Chondrocyte (in vitro differentiated cells): ENCODE data around the gene SUPT20HL2. TPM values are rescaled to one million over a fixed set of nuclear protein-coding genes. Genes with fewer than 3 reads are reported as not detected.

Source experiments
- DNase-seq: peaks from one replicate; pipeline ENCODE4 v3.0.0; 2021; ENCODE audit warnings: mixed read lengths, low spot score
- H3K27ac Mint-ChIP-seq: one replicate; pipeline ENCODE4 v1.8.0; 2021; ENCODE audit warnings: mild to moderate bottlenecking, moderate library complexity, mixed read lengths; ENCODE audit not compliant: unreplicated experiment
- H3K27me3 Mint-ChIP-seq: 2 replicates; pipeline ENCODE4 v1.8.0; 2021; ENCODE audit warnings: low read depth, mixed read lengths
- H3K36me3 Mint-ChIP-seq: 2 replicates; pipeline ENCODE4 v1.8.0; 2021; ENCODE audit warnings: low read depth, mixed read lengths
- H3K4me1 Mint-ChIP-seq: 2 replicates; pipeline ENCODE4 v1.8.0; 2021; ENCODE audit warnings: low read depth, mild to moderate bottlenecking, mixed read lengths
- H3K4me3 Mint-ChIP-seq: one replicate; pipeline ENCODE4 v1.8.0; 2021; ENCODE audit warnings: mild to moderate bottlenecking, moderate library complexity, mixed read lengths; ENCODE audit not compliant: unreplicated experiment
- H3K9me3 Mint-ChIP-seq: 2 replicates; pipeline ENCODE4 v1.8.0; 2021; ENCODE audit warnings: low read depth, mixed read lengths
- total RNA-seq: library from RNA; stranded (reverse); gene quantifications from 3 replicates; pipeline ENCODE4 v1.2.1, GENCODE V29; 2021
- TF ChIP-seq, protein P1 (sequence below): fragments of 200-600 bp; sonication (generic); IDR thresholded peaks from 2 replicates; pipeline ENCODE4 v1.5.0; 2021; ENCODE audit warnings: antibody characterized with exemption, mild to moderate bottlenecking, moderate library complexity

Gene SUPT20HL2
- total RNA-seq, 1 donor from 2014 or later, result not detected

DNA sequence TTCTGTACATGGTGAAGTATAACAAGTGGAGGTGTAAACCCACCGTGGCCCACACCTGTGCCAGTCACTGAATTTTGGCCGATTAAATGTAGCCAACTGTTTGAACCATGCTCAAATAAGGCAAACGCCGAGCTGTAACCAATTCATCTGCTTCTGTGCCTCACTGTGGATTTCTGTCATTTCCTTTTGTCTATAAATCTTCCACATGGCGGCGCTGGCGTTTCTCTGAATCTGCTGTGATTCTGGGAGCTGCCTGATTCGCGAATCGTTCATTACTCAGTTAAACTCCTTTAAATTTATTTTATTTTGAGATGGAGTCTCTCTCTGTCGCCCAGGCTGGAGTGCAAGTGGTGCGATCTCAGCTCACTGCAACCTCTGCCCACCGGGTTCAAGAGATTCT is 19.2 kb downstream of the SUPT20HL2 start:
- TF ChIP-seq, protein P1, sequence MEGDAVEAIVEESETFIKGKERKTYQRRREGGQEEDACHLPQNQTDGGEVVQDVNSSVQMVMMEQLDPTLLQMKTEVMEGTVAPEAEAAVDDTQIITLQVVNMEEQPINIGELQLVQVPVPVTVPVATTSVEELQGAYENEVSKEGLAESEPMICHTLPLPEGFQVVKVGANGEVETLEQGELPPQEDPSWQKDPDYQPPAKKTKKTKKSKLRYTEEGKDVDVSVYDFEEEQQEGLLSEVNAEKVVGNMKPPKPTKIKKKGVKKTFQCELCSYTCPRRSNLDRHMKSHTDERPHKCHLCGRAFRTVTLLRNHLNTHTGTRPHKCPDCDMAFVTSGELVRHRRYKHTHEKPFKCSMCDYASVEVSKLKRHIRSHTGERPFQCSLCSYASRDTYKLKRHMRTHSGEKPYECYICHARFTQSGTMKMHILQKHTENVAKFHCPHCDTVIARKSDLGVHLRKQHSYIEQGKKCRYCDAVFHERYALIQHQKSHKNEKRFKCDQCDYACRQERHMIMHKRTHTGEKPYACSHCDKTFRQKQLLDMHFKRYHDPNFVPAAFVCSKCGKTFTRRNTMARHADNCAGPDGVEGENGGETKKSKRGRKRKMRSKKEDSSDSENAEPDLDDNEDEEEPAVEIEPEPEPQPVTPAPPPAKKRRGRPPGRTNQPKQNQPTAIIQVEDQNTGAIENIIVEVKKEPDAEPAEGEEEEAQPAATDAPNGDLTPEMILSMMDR, result peak; percentile 59
- H3K9me3 Mint-ChIP-seq, result no peaks in the 10 kb centered on the region
- H3K27me3 Mint-ChIP-seq, result no peaks in the 10 kb centered on the region
- no peak for DNase-seq
- no peaks in the 10 kb centered on the region for H3K36me3 Mint-ChIP-seq
- peaks cover 5% of the 10 kb centered on the region for H3K4me1 Mint-ChIP-seq
- no peak overlapping the region for H3K27ac Mint-ChIP-seq
- H3K4me3 Mint-ChIP-seq, result no peak overlapping the region

DNA sequence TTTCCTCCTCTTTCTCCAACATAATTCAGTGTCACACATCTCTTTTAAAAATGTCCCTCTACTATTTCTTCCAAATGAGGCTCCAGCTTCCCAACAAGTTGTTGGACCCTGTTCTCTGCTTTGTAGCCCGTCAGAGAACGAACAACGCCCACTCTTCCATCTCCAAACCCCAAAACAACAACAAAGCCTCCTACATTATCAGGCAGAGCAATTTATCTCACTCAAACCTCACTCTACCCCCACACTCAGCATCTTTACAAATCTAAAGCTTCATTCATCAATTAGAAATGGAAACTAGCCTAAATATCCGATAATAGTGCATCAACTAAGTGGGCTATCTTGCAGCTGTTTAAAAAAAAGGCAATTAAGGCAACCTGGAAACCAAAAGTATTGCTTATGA is 20.5 kb downstream of the SUPT20HL2 start:
- H3K9me3 Mint-ChIP-seq, result no peaks in the 10 kb centered on the region
- no peak for DNase-seq
- TF ChIP-seq, protein P1, result no peak
- H3K36me3 Mint-ChIP-seq, result no peaks in the 10 kb centered on the region
- H3K27ac Mint-ChIP-seq, result no peak overlapping the region
- no peak overlapping the region for H3K4me3 Mint-ChIP-seq
- no peaks in the 10 kb centered on the region for H3K27me3 Mint-ChIP-seq
- H3K4me1 Mint-ChIP-seq, result peaks cover 4% of the 10 kb centered on the region

DNA sequence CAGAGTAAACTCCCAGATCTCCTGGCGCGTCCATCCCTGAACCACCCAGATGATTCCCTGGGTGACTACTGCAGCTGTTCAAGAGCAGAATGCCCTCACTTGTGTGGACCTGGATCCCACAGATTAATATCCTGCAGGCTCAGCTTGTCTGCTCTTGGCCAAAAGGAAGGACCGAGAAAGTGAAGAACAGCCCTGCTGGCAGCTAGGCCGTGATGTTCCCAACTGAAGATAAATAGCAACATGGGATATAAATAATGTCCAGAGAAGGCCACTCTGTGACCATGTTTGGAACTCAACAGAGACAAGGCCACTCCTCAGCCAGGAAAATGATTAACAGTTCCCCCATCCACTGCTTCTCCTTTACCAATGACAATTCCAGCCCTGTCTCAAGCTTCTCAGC is 21.5 kb downstream of the SUPT20HL2 start:
- TF ChIP-seq, protein P1, result no peak
- Mint-ChIP-seq H3K4me1 (no peaks in the 10 kb centered on the region), H3K36me3 (no peaks in the 10 kb centered on the region), H3K9me3 (no peaks in the 10 kb centered on the region), H3K27ac (no peak overlapping the region), H3K4me3 (no peak overlapping the region), H3K27me3 (no peaks in the 10 kb centered on the region)
- no peak for DNase-seq

DNA sequence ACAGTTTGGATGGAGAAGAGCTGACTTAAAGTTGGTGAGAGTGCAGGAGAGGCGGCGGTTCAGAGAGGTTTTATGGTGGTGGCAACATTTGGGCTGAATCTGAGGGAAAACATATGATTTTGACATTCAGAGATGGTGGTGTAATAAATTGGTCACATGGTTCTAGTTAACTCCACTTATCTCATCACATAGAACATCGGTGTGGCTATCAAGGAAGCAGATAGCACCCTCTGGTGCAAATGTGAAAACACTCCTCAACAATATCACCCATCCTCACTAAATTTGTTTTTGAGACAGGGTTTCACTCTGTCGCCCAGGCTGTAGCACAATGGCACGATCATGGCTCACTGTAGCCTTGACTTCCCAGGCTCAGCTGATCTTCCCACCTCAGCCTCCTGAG is 28.8 kb downstream of the SUPT20HL2 start:
- no peak for DNase-seq
- Mint-ChIP-seq H3K4me1 (peaks cover 13% of the 10 kb centered on the region), H3K36me3 (no peaks in the 10 kb centered on the region), H3K4me3 (no peak overlapping the region), H3K9me3 (no peaks in the 10 kb centered on the region), H3K27me3 (peaks cover 5% of the 10 kb centered on the region), H3K27ac (no peak overlapping the region)
- TF ChIP-seq, protein P1, result peak; percentile 37

DNA sequence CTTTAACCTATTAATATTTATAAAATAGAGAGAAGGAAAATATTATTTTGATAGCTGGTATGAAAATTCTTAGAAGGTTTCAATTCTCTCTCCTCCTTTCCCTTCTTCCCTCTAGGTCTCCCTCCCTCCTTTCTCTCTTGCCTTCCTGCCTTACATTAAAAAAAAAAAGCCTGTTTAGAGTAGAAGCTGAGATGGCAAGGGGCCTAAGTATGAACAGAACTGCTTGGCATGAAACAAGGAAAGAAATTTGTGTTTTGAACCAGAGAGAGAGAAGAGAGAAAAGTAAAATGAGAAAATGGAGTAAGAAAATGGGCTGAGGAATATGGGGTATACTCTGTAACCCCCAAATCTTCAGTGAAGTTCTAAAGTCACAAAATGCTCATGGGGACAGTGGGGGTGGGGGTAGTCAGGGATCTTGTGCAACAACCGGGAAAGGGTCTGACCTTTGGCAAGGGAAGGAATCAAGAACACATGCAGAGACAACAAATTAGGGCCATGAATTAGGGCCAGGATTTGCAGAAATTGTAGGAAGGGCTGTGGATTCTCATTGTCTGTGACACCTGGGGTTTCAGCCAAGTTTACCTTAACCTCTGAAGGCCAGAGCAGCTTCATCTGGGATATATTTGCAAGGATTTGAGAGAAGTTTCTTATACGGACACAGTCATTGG is 30.6 kb downstream of the SUPT20HL2 start:
- no peak for DNase-seq
- TF ChIP-seq, protein P1, result no peak
- H3K9me3 Mint-ChIP-seq, result no peaks in the 10 kb centered on the region
- H3K36me3 Mint-ChIP-seq, result no peaks in the 10 kb centered on the region
- peaks cover 5% of the 10 kb centered on the region for H3K27me3 Mint-ChIP-seq
- H3K4me3 Mint-ChIP-seq, result no peak overlapping the region
- no peak overlapping the region for H3K27ac Mint-ChIP-seq
- peaks cover 13% of the 10 kb centered on the region for H3K4me1 Mint-ChIP-seq
